ENCODE measurements around the gene FAM98B.

Gene FAM98B

DNA sequence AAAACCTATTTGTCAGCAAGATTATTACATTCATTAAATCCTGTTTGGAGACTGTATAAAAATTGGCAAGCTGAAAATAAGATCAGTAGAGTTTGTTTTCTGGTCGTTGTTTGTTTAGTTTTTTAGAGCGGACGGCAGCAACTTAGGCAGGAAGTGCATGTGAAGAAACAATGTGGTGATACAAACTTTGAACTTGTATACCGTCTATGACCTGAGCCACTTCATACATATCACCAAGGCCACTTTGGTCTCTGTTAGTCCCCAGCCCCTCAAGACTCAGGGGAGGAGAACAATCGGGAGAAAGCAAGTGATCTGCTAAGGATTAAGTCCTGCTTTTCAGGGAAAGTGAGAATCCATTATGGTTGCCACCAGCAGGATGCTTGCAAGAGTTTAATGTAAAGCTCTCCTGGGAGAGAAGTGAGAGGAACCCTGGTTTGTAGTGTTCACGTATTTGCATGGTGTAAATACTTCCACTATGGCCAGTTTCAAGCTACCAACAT is 79.5 kb downstream of the FAM98B start:
- Histone ChIP-seq H3K36me3 (ENCODE audit: control insufficient read depth in 1 of 2, insufficient read depth in 2 of 2, low read length in 2 of 2) (no peaks in the 10 kb centered on the region), H3K27ac (ENCODE audit: low read depth, low read length) (no peak overlapping the region), H3K4me3 (ENCODE audit: low read depth in 1 of 2, low read length in 2 of 2) (no peak overlapping the region), H3K9ac (ENCODE audit: low read depth in 1 of 2, low read length in 2 of 2) (no peak overlapping the region), H3K9me3 (ENCODE audit: control insufficient read depth in 1 of 2, low read length in 2 of 2) (no peaks in the 10 kb centered on the region), H3K4me1 (ENCODE audit: control insufficient read depth in 1 of 2, insufficient read depth in 2 of 2, low read length in 2 of 2) (no peaks in the 10 kb centered on the region), H3K27me3 (ENCODE audit: control insufficient read depth in 1 of 2, insufficient read depth in 2 of 2, low read length in 2 of 2) (no peaks in the 10 kb centered on the region)

DNA sequence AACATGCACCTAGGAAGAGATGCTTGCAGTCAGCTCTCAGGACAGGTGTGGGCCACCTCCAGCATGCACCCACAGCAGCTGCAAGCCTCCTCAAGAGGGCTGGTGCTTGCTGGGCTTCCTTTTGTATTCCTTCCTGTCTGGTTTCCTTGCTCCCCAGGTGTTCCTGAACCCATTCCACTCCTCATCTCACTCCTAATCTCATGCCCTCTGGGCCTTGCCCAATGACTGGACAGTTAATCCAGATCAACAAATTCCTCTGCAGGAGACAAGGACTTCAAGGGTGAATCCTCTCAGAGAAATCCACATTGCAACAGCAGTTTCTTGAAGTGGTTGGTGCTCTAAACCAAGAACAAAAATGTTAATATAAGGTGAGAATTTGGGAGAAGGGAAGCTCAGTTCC is 80.0 kb downstream of the FAM98B start:
- Histone ChIP-seq H3K9ac (ENCODE audit: low read depth in 1 of 2, low read length in 2 of 2) (no peak overlapping the region), H3K9me3 (ENCODE audit: control insufficient read depth in 1 of 2, low read length in 2 of 2) (no peaks in the 10 kb centered on the region), H3K4me3 (ENCODE audit: low read depth in 1 of 2, low read length in 2 of 2) (no peak overlapping the region), H3K36me3 (ENCODE audit: control insufficient read depth in 1 of 2, insufficient read depth in 2 of 2, low read length in 2 of 2) (no peaks in the 10 kb centered on the region), H3K27ac (ENCODE audit: low read depth, low read length) (no peak overlapping the region), H3K4me1 (ENCODE audit: control insufficient read depth in 1 of 2, insufficient read depth in 2 of 2, low read length in 2 of 2) (no peaks in the 10 kb centered on the region), H3K27me3 (ENCODE audit: control insufficient read depth in 1 of 2, insufficient read depth in 2 of 2, low read length in 2 of 2) (no peaks in the 10 kb centered on the region)

DNA sequence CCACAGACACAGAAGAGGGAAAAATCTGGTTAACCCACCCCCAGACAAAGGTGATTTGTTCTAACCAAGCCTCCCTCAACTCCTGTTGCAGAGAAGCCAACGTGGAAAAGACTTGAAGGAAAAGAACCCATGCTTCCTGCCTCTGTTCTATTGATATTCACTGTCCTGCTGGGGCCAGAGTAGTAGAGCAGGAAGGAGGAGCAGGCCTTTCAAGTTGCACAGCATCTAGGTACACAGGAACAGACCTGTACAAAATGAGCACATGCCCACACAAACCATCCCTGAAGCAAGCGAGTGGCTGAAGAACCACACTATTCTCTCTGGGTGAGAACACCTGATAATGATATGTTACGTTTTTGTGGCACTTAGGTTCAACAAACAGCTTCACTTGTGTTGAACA is 80.8 kb downstream of the FAM98B start:
- H3K27me3 ChIP-seq (ENCODE audit: control insufficient read depth in 1 of 2, insufficient read depth in 2 of 2, low read length in 2 of 2), result no peaks in the 10 kb centered on the region
- H3K9ac ChIP-seq (ENCODE audit: low read depth in 1 of 2, low read length in 2 of 2), result no peak overlapping the region
- H3K27ac ChIP-seq (ENCODE audit: low read depth, low read length), result no peak overlapping the region
- no peaks in the 10 kb centered on the region for H3K4me1 ChIP-seq (ENCODE audit: control insufficient read depth in 1 of 2, insufficient read depth in 2 of 2, low read length in 2 of 2)
- no peaks in the 10 kb centered on the region for H3K9me3 ChIP-seq (ENCODE audit: control insufficient read depth in 1 of 2, low read length in 2 of 2)
- no peak overlapping the region for H3K4me3 ChIP-seq (ENCODE audit: low read depth in 1 of 2, low read length in 2 of 2)
- H3K36me3 ChIP-seq (ENCODE audit: control insufficient read depth in 1 of 2, insufficient read depth in 2 of 2, low read length in 2 of 2), result no peaks in the 10 kb centered on the region

DNA sequence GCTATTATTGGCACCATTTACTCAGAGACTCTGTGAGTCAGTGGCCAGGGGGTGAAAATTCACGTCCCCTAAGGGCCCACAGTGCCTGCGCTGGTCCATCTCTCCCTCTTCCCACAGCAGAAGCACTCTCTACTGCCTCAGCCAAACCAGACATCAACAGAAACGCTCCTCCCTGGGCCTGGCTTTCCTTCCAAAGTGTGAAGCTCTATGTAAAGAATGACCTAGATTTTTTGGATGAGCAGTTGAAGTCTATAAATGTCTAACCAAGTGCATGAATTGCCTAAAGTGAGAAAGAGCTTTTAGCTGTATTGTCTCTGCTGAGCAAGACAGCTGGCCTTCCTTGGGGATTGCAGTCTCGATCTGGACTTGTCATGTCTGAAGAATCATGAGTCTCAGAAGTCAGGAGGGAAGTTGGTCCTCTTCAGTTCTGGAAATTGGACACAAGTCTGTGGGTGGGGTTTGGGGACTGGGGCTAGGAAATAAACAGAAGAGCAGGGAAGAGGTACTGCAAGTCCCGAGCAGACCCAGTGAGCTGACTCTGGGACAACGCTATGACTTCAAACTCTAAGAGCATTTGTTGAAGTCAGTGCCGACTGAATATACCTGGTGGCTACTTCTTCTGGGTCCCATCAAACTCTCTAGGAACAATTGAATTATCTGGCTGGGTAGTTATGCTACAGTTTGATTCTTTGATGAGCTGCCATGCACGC is 81.7 kb downstream of the FAM98B start:
- no peak overlapping the region for H3K27ac ChIP-seq (ENCODE audit: low read depth, low read length)
- peaks cover under 1 to 5% of the 10 kb centered on the region in 2 donors for H3K4me1 ChIP-seq (ENCODE audit: control insufficient read depth in 1 of 2, insufficient read depth in 2 of 2, low read length in 2 of 2)

DNA sequence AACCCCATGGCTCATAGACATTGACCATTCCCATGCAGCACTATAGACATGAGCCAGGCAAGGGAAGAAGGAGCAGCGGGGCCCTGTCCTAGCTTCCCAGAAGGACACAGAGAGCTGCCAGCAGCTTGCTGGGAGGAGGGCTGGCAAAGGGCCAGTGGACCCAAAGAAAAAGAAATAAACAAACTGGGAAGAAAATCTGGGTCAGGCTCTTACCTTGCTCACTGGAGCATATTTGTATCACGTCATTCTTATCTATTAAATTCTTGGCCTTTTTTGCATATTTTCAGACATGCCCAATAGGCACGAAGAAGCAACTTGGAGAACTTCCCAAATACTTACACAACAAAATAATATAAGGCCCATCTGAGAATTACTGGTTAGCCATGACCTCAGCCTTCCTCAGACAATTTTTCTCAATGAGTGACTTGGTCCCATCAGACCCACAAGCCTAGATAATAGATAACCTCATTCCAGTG is 82.3 kb downstream of the FAM98B start:
- Histone ChIP-seq H3K27me3 (ENCODE audit: control insufficient read depth in 1 of 2, insufficient read depth in 2 of 2, low read length in 2 of 2) (no peaks in the 10 kb centered on the region), H3K36me3 (ENCODE audit: control insufficient read depth in 1 of 2, insufficient read depth in 2 of 2, low read length in 2 of 2) (no peaks in the 10 kb centered on the region), H3K9ac (ENCODE audit: low read depth in 1 of 2, low read length in 2 of 2) (no peak overlapping the region), H3K4me3 (ENCODE audit: low read depth in 1 of 2, low read length in 2 of 2) (no peak overlapping the region), H3K9me3 (ENCODE audit: control insufficient read depth in 1 of 2, low read length in 2 of 2) (no peaks in the 10 kb centered on the region), H3K4me1 (ENCODE audit: control insufficient read depth in 1 of 2, insufficient read depth in 2 of 2, low read length in 2 of 2) (peaks cover 7 to 11% of the 10 kb centered on the region in 2 donors), H3K27ac (ENCODE audit: low read depth, low read length) (no peak overlapping the region)

More for the DNA sequence above, 81.7 kb downstream of the FAM98B start:
- Histone ChIP-seq H3K36me3 (ENCODE audit: control insufficient read depth in 1 of 2, insufficient read depth in 2 of 2, low read length in 2 of 2) (no peaks in the 10 kb centered on the region), H3K9ac (ENCODE audit: low read depth in 1 of 2, low read length in 2 of 2) (no peak overlapping the region), H3K4me3 (ENCODE audit: low read depth in 1 of 2, low read length in 2 of 2) (no peak overlapping the region), H3K27me3 (ENCODE audit: control insufficient read depth in 1 of 2, insufficient read depth in 2 of 2, low read length in 2 of 2) (no peaks in the 10 kb centered on the region), H3K9me3 (ENCODE audit: control insufficient read depth in 1 of 2, low read length in 2 of 2) (no peaks in the 10 kb centered on the region)
